GM21723 (cell line): ENCODE measurements around the gene SUN2.

ENCODE experiments used
- ATAC-seq: cut with Tn5 transposase; IDR thresholded peaks from one replicate; pipeline ENCODE4 v1.9.1; 2021; ENCODE audit warnings: mild to moderate bottlenecking, moderate library complexity; ENCODE audit not compliant: unreplicated experiment

The SUN2 gene

GRCh38 chr22:38718414-38718813 lies 37.4 kb downstream of the SUN2 start:
- ATAC-seq: no peak

GRCh38 chr22:38717244-38717643 lies 38.6 kb downstream of the SUN2 start:
- ATAC-seq: no peak

- ATAC-seq: no peak
Measured at GRCh38 chr22:38716826-38717225, 39.0 kb downstream of the SUN2 start.

- ATAC-seq: no peak
Measured at GRCh38 chr22:38716271-38716670, 39.5 kb downstream of the SUN2 start.

GRCh38 chr22:38715852-38716251 lies 39.9 kb downstream of the SUN2 start:
- ATAC-seq: no peak

- no peak for ATAC-seq
Measured at GRCh38 chr22:38715176-38715764, 40.5 kb downstream of the SUN2 start.

- no peak for ATAC-seq
Measured at GRCh38 chr22:38713921-38714320, 41.9 kb downstream of the SUN2 start.

GRCh38 chr22:38712486-38713207 lies 43.2 kb downstream of the SUN2 start:
- ATAC-seq: no peak

- no peak for ATAC-seq
Measured at GRCh38 chr22:38710866-38711265, 44.9 kb downstream of the SUN2 start.

- ATAC-seq: no peak
Measured at GRCh38 chr22:38710351-38710750, 45.4 kb downstream of the SUN2 start.

GRCh38 chr22:38709306-38709705 lies 46.5 kb downstream of the SUN2 start:
- ATAC-seq: no peak

- ATAC-seq: no peak
Measured at GRCh38 chr22:38707984-38708383, 47.8 kb downstream of the SUN2 start.

GRCh38 chr22:38707346-38707745 lies 48.5 kb downstream of the SUN2 start:
- no peak for ATAC-seq

- ATAC-seq: no peak
Measured at GRCh38 chr22:38706901-38707195, 49.0 kb downstream of the SUN2 start.

GRCh38 chr22:38706101-38706900 lies 49.5 kb downstream of the SUN2 start:
- ATAC-seq: peak; percentile 0

- peak; percentile 75 for ATAC-seq
Measured at GRCh38 chr22:38705235-38706100, 50.3 kb downstream of the SUN2 start, which contains the start of gene GTPBP1. TSS of gene GTPBP1 (plus strand) at chr22:38705944. CDS start at chr22:38705956, 12 bp downstream.

GRCh38 chr22:38704654-38705234 lies 51.1 kb downstream of the SUN2 start:
- ATAC-seq: no peak

GRCh38 chr22:38700789-38701628 lies 54.8 kb downstream of the SUN2 start, which contains the start of gene JOSD1:
TSS of gene JOSD1 (minus strand) at chr22:38700943. CDS start at chr22:38699987, 956 bp downstream.
- ATAC-seq: peak; percentile 35

- peak; percentile 20 for ATAC-seq
Measured at GRCh38 chr22:38700270-38700788, 55.5 kb downstream of the SUN2 start.
